Caco-2 (cell line): ENCODE results near the gene SEC31A. TPM values are rescaled to one million over a fixed set of nuclear protein-coding genes. Genes with fewer than 3 reads are reported as not detected.

Experiments used
- BruUV-seq: library from RNA; stranded (reverse); fragments of 400-500 nt; replicated peaks from 2 replicates; lab custom pipeline; 2021; lab: Mats Ljungman, UMichigan
- CTCF ChIA-PET: fragments of 300-600 bp; sonication (Branson Sonifier 250); formaldehyde crosslinking; loops from one replicate; lab custom pipeline; 2022; ENCODE audit warnings: antibody characterized with exemption; lab: Charles Lee
- POLR2A ChIA-PET: fragments of 300-600 bp; sonication (Branson Sonifier 250); formaldehyde crosslinking; loops from one replicate; lab custom pipeline; 2022; ENCODE audit warnings: antibody characterized with exemption; lab: Charles Lee
- DNase-seq, 2 experiments: peaks; one replicate each; pipeline versions ENCODE4 v3.0.0 to v3.0.0-alpha.2; 2020 to 2022
- H3K27me3 ChIP-seq: replicated peaks from 2 replicates; pipeline ENCODE4 v1.6.0; 2011; ENCODE audit warnings: low read length; ENCODE audit not compliant: control insufficient read depth, insufficient read depth
- H3K36me3 ChIP-seq: 2 replicates; pipeline ENCODE4 v1.5.1; 2011; ENCODE audit warnings: low read length; ENCODE audit not compliant: control insufficient read depth, insufficient read depth
- H3K4me1 ChIP-seq: fragments of 250-450 bp; sonication (Bioruptor Pico); 2 replicates; pipeline ENCODE4 v1.5.1; 2020; ENCODE audit warnings: mild to moderate bottlenecking
- H3K4me3 ChIP-seq: 2 replicates; pipeline ENCODE4 v1.5.1; 2011; ENCODE audit warnings: low read depth, mild to moderate bottlenecking, control low read depth, low read length
- H3K9me3 ChIP-seq: fragments of 250-450 bp; sonication (Bioruptor Pico); 2 replicates; pipeline ENCODE4 v1.5.1; 2020; ENCODE audit warnings: mild to moderate bottlenecking, moderate library complexity
- H3K27ac Mint-ChIP-seq: one replicate; pipeline ENCODE4 v1.8.0; 2022; ENCODE audit warnings: mixed read lengths; ENCODE audit not compliant: unreplicated experiment
- H3K27me3 Mint-ChIP-seq: one replicate; pipeline ENCODE4 v1.8.0; 2022; ENCODE audit warnings: mixed read lengths; ENCODE audit not compliant: insufficient read depth, unreplicated experiment
- H3K36me3 Mint-ChIP-seq: one replicate; pipeline ENCODE4 v1.8.0; 2022; ENCODE audit warnings: mild to moderate bottlenecking, mixed read lengths; ENCODE audit not compliant: insufficient read depth, unreplicated experiment
- H3K4me1 Mint-ChIP-seq: one replicate; pipeline ENCODE4 v1.8.0; 2022; ENCODE audit warnings: low read depth, mixed read lengths; ENCODE audit not compliant: unreplicated experiment
- H3K4me3 Mint-ChIP-seq: one replicate; pipeline ENCODE4 v1.8.0; 2022; ENCODE audit warnings: mild to moderate bottlenecking, moderate library complexity, mixed read lengths; ENCODE audit not compliant: unreplicated experiment
- H3K9me3 Mint-ChIP-seq: one replicate; pipeline ENCODE4 v1.8.0; 2022; ENCODE audit warnings: mixed read lengths; ENCODE audit not compliant: unreplicated experiment
- CTCF ChIP-seq, 2 experiments: fragments of 200-600 bp in 1 of 2; IDR thresholded peaks; 1 replicate in 1 of 2; 2 replicates in 1 of 2; pipeline versions ENCODE4 v1.5.1 to v1.8.0; 2011 to 2022; ENCODE audit warnings: antibody characterized with exemption in 1 of 2, control low read depth in 1 of 2, inconsistent platforms in 1 of 2, low read depth in 1 of 2, low read length in 1 of 2, mild to moderate bottlenecking in 1 of 2, moderate library complexity in 1 of 2; ENCODE audit not compliant: insufficient read depth in 1 of 2, severe bottlenecking in 1 of 2, unreplicated experiment in 1 of 2
- intact Hi-C: fragments of 100-400 bp; cut with micrococcal nuclease; formaldehyde crosslinking; loops from one replicate; pipeline ENCODE4 v1.10.0; 2022; ENCODE audit not compliant: unreplicated experiment
- total RNA-seq: library from RNA; stranded (reverse); gene quantifications from 2 replicates; pipeline ENCODE4 v1.2.3, GENCODE V29; 2022

Gene SEC31A
- total RNA-seq, 1 experiment from 2014 or later = 175 TPM

- H3K9me3 ChIP-seq = no peaks in the 10 kb centered on the region
- no peaks in the 10 kb centered on the region for H3K27me3 ChIP-seq
- Mint-ChIP-seq H3K27me3 (no peaks in the 10 kb centered on the region), H3K9me3 (no peaks in the 10 kb centered on the region), H3K27ac (no peak overlapping the region), H3K4me3 (no peak overlapping the region), H3K36me3 (no peaks in the 10 kb centered on the region), H3K4me1 (no peaks in the 10 kb centered on the region)
- no peak overlapping the region for H3K4me3 ChIP-seq
- DNase-seq = no peak
- ChIA-PET POLR2A (no interaction called here), CTCF (no interaction called here)
- H3K4me1 ChIP-seq = no peaks in the 10 kb centered on the region
- intact Hi-C loops = loop anchor here (10.0 kb wide), 1 partner anchor 375 kb away; the partner anchor contains the start of gene COQ2
- peaks cover 2% of the 10 kb centered on the region; the same call in 1 of the 2 replicates for H3K36me3 ChIP-seq
- no peak for TF ChIP-seq CTCF (IDR thresholded peaks at IDR 0.05; ENCODE audit: insufficient read depth in 1 of 2, low read depth in 1 of 2, low read length in 1 of 2, severe bottlenecking in 1 of 2, unreplicated experiment in 1 of 2)
- BruUV-seq = no TSS peak
These were observed 18.4 kb upstream of the SEC31A start for GRCh38 chr4:82909326-82909725.

- H3K9me3 ChIP-seq = no peaks in the 10 kb centered on the region
- no peak for DNase-seq
- H3K36me3 Mint-ChIP-seq = no peaks in the 10 kb centered on the region
- BruUV-seq = no TSS peak
- H3K27me3 ChIP-seq = no peaks in the 10 kb centered on the region
- H3K27ac Mint-ChIP-seq = no peak overlapping the region
- H3K4me3 ChIP-seq = no peak overlapping the region
- CTCF ChIA-PET = no interaction called here
- POLR2A ChIA-PET = no interaction called here
- peaks cover 2% of the 10 kb centered on the region; the same call in 1 of the 2 replicates for H3K36me3 ChIP-seq
- no peak overlapping the region for H3K4me3 Mint-ChIP-seq
- no peaks in the 10 kb centered on the region for H3K9me3 Mint-ChIP-seq
- H3K4me1 Mint-ChIP-seq = no peaks in the 10 kb centered on the region
- intact Hi-C loops = loop anchor here (10.0 kb wide), 1 partner anchor 378 kb away; the partner anchor contains the start of gene COQ2
- H3K4me1 ChIP-seq = no peaks in the 10 kb centered on the region
- TF ChIP-seq CTCF (IDR thresholded peaks at IDR 0.05; ENCODE audit: insufficient read depth in 1 of 2, low read depth in 1 of 2, low read length in 1 of 2, severe bottlenecking in 1 of 2, unreplicated experiment in 1 of 2) = no peak
- H3K27me3 Mint-ChIP-seq = no peaks in the 10 kb centered on the region
These were observed 15.5 kb upstream of the SEC31A start for GRCh38 chr4:82906469-82906868.

- BruUV-seq = no TSS peak
- POLR2A ChIA-PET = no interaction called here
These were observed 14.3 kb upstream of the SEC31A start for GRCh38 chr4:82905205-82905604.

More at GRCh38 chr4:82905205-82905604, 14.3 kb upstream of the SEC31A start:
- H3K4me3 Mint-ChIP-seq = no peak overlapping the region
- DNase-seq = no peak
- H3K4me1 Mint-ChIP-seq = no peaks in the 10 kb centered on the region
- Histone ChIP-seq H3K27me3 (no peaks in the 10 kb centered on the region), H3K9me3 (no peaks in the 10 kb centered on the region), H3K4me1 (no peaks in the 10 kb centered on the region), H3K4me3 (no peak overlapping the region), H3K36me3 (no peaks in the 10 kb centered on the region)
- H3K36me3 Mint-ChIP-seq = no peaks in the 10 kb centered on the region
- intact Hi-C loops = loop anchor here (10.0 kb wide), 1 partner anchor 380 kb away; the partner anchor contains the start of gene COQ2
- H3K27ac Mint-ChIP-seq = no peak overlapping the region
- TF ChIP-seq CTCF (IDR thresholded peaks at IDR 0.05; ENCODE audit: insufficient read depth in 1 of 2, low read depth in 1 of 2, low read length in 1 of 2, severe bottlenecking in 1 of 2, unreplicated experiment in 1 of 2) = no peak
- no peaks in the 10 kb centered on the region for H3K9me3 Mint-ChIP-seq
- H3K27me3 Mint-ChIP-seq = no peaks in the 10 kb centered on the region
- CTCF ChIA-PET = no interaction called here
